ENCODE results near the gene CHD3.
A peak's percentile ranks its signal among the peaks of the same experiment; 100 is the strongest.

Gene CHD3

DNA sequence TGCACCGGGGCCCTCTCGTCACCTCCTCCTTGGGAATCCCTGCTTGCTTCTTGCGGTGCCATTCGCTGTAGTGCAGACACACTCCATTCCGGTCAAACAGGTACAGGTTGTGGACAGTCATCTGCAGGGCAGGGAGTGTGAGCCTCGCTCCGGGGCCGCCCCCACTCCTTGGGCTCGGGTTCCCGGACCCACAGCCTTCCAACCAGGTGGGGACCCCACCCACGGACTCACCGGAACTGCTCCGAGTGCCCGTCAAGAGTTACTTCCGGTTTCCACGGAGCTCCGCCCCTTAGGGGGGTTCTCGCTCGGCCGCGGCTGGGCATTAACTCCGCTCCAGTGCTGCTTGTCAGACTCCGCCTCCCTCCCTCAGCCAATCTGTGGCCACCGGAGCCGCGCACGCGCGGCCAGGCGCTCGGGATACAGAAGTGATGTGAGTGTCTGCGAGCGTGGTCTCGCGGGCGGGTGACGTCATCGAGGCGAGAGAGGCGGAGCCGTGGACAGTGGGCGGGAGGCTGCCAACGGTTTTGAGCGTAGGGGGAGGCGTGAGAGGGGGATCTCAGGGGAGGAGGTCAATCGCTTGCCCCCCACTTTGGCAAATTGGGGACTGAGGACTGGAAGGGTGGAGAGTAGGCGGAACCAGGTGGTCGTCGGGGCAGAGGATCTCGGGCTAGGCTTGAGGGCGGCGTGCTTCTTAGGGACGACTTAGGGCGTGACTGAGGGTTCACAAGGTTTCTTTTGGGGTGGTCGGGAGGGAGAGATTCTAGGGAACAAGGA, 43.3 kb downstream of the CHD3 start, which contains the start of the genes CNTROB and TRAPPC1:
Gene CNTROB, plus strand, starts transcription at position 498 of the 774 bp plus-strand sequence. CDS start 874 bp downstream, outside the sequence.
Gene TRAPPC1, minus strand, starts transcription at position 238 of the 774 bp plus-strand sequence. Its CDS starts 117 bp downstream, at position 121.
- Histone ChIP-seq H3K27ac (ENCODE audit: insufficient read depth, low read length, poor library complexity, severe bottlenecking) (peak within 1 kb of the TSS; percentile 89), H3K27me3 (replicated peaks; ENCODE audit: control insufficient read depth, insufficient read depth, low read length, poor library complexity, severe bottlenecking) (no peaks in the 10 kb centered on the region), H3K4me3 (ENCODE audit: insufficient read depth, low read depth, low read length, poor library complexity, severe bottlenecking) (peak within 1 kb of the TSS; percentile 94), H3K9me3 (ENCODE audit: control insufficient read depth, low read length) (no peaks in the 10 kb centered on the region), H3K4me1 (ENCODE audit: control insufficient read depth, insufficient read depth, low read length, poor library complexity, severe bottlenecking) (peaks cover 29% of the 10 kb centered on the region), H3K36me3 (ENCODE audit: control insufficient read depth, insufficient read depth, low read length) (peaks cover 16% of the 10 kb centered on the region)
- peak; percentile 99 for DNase-seq

DNA sequence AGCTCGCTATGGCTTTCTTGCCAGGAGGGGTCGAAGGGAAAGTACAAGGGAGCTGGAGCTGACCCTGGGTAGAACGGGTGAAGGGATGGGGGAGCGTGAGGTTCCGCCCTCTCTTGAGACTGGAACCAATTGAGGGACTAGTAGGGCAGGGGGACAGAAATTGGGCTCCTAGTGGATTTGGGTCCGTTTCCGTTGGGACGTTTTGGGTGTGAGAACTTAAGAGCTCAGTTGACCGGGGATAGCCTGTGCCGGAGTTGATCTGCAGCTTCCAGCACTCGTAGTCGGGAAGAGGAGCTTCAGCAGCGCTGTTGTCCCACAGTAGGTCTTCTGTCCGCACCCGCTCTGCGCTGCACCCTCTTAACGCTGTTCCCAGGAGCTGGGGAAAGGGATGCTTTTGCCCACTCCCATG, 43.9 kb downstream of the CHD3 start:
- no peaks in the 10 kb centered on the region for H3K9me3 ChIP-seq (ENCODE audit: control insufficient read depth, low read length)
- H3K36me3 ChIP-seq (ENCODE audit: control insufficient read depth, insufficient read depth, low read length) = peaks cover 18% of the 10 kb centered on the region
- peak in 1 of 3 donors; percentile 8 for DNase-seq
- H3K4me1 ChIP-seq (ENCODE audit: control insufficient read depth, insufficient read depth, low read length, poor library complexity, severe bottlenecking) = peaks cover 29% of the 10 kb centered on the region
- peak overlapping the region; percentile 89 for H3K27ac ChIP-seq (ENCODE audit: insufficient read depth, low read length, poor library complexity, severe bottlenecking)
- H3K4me3 ChIP-seq (ENCODE audit: insufficient read depth, low read depth, low read length, poor library complexity, severe bottlenecking) = peak overlapping the region; percentile 94
- H3K27me3 ChIP-seq (replicated peaks; ENCODE audit: control insufficient read depth, insufficient read depth, low read length, poor library complexity, severe bottlenecking) = no peaks in the 10 kb centered on the region

DNA sequence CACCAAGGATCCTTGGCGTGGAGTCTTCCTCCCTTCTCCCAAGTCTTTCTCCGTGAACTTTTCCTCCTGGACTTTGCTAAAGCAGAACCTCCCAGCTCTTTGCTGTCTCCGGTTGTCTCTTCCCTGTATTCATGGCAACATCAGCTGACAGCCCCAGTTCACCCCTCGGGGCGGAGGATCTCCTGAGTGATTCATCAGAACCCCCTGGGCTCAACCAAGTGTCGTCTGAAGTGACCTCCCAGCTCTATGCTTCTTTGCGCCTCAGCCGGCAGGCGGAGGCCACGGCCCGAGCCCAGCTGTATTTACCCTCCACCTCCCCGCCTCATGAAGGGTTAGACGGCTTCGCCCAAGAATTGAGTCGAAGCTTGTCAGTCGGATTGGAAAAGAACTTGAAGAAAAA, 44.4 kb downstream of the CHD3 start:
- Histone ChIP-seq H3K4me3 (ENCODE audit: insufficient read depth, low read depth, low read length, poor library complexity, severe bottlenecking) (peak overlapping the region; percentile 94), H3K36me3 (ENCODE audit: control insufficient read depth, insufficient read depth, low read length) (peaks cover 18% of the 10 kb centered on the region), H3K27me3 (replicated peaks; ENCODE audit: control insufficient read depth, insufficient read depth, low read length, poor library complexity, severe bottlenecking) (no peaks in the 10 kb centered on the region), H3K9me3 (ENCODE audit: control insufficient read depth, low read length) (no peaks in the 10 kb centered on the region), H3K27ac (ENCODE audit: insufficient read depth, low read length, poor library complexity, severe bottlenecking) (no peak overlapping the region), H3K4me1 (ENCODE audit: control insufficient read depth, insufficient read depth, low read length, poor library complexity, severe bottlenecking) (peaks cover 29% of the 10 kb centered on the region)
- no peak for DNase-seq

DNA sequence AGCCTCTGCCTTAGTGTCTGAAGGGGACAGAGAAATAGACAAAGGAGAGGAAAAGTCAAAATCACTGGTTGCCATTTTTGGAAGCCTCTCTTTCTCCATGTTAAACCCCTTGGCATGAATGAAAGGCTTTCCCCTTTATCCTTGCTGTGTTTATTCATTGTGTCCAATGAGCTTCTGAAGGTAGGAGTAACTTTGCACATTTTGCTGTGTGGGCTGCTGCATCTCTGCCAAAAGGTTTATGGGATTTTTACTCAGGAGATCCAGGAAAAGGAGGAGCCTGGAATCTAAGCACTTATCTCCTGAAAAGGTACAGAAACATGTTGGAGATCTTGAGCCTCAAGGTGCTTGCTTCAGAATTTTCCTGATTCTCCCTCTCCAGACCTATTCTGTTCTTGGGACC, 47.3 kb downstream of the CHD3 start:
- no peak for DNase-seq
- H3K9me3 ChIP-seq (ENCODE audit: control insufficient read depth, low read length) = no peaks in the 10 kb centered on the region
- peaks cover 14% of the 10 kb centered on the region for H3K4me1 ChIP-seq (ENCODE audit: control insufficient read depth, insufficient read depth, low read length, poor library complexity, severe bottlenecking)
- H3K27me3 ChIP-seq (replicated peaks; ENCODE audit: control insufficient read depth, insufficient read depth, low read length, poor library complexity, severe bottlenecking) = no peaks in the 10 kb centered on the region
- H3K4me3 ChIP-seq (ENCODE audit: insufficient read depth, low read depth, low read length, poor library complexity, severe bottlenecking) = no peak overlapping the region
- no peak overlapping the region for H3K27ac ChIP-seq (ENCODE audit: insufficient read depth, low read length, poor library complexity, severe bottlenecking)
- H3K36me3 ChIP-seq (ENCODE audit: control insufficient read depth, insufficient read depth, low read length) = peaks cover 11% of the 10 kb centered on the region

DNA sequence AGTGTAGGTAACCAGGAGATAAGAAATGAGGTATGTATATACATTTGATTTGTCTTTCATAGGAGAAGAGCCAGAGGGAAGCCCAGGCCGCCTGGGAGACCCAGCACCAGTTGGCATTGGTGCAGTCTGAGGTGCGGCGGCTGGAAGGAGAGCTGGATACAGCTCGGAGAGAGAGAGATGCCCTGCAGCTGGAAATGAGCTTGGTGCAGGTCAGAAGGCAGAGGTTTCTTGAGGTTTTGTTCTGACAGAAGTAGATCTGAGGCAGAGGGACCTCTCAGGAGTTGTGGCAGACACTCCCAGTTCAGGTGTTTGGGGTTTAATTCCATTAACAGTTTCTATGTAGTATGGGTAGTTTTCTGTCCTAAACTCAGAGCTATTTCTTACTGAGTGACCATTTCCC, 51.4 kb downstream of the CHD3 start:
- no peaks in the 10 kb centered on the region for H3K27me3 ChIP-seq (replicated peaks; ENCODE audit: control insufficient read depth, insufficient read depth, low read length, poor library complexity, severe bottlenecking)
- no peaks in the 10 kb centered on the region for H3K4me1 ChIP-seq (ENCODE audit: control insufficient read depth, insufficient read depth, low read length, poor library complexity, severe bottlenecking)
- no peaks in the 10 kb centered on the region for H3K9me3 ChIP-seq (ENCODE audit: control insufficient read depth, low read length)
- no peak for DNase-seq
- H3K4me3 ChIP-seq (ENCODE audit: insufficient read depth, low read depth, low read length, poor library complexity, severe bottlenecking) = no peak overlapping the region
- no peak overlapping the region for H3K27ac ChIP-seq (ENCODE audit: insufficient read depth, low read length, poor library complexity, severe bottlenecking)
- H3K36me3 ChIP-seq (ENCODE audit: control insufficient read depth, insufficient read depth, low read length) = peaks cover 33% of the 10 kb centered on the region

DNA sequence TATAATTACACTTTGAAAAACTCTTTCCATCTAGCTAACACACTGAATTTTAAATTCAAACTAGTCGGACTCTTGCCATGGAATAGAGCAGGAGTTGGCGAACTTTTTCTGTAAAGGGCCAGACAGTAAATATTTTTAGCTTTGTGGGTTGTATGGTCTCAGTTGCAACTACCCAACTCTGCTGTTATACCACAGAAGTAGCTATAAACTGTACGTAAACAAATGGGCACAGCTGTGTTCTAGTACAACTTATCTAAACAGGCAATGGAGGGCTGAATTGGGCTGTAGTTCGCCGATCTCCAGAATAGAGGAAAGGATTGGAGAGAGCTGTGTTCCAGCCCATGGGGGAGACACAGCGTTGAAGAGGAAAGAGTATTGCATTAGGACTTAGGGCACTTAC, 52.2 kb downstream of the CHD3 start:
- no peak overlapping the region for H3K4me3 ChIP-seq (ENCODE audit: insufficient read depth, low read depth, low read length, poor library complexity, severe bottlenecking)
- no peak overlapping the region for H3K27ac ChIP-seq (ENCODE audit: insufficient read depth, low read length, poor library complexity, severe bottlenecking)
- no peaks in the 10 kb centered on the region for H3K9me3 ChIP-seq (ENCODE audit: control insufficient read depth, low read length)
- peaks cover 38% of the 10 kb centered on the region for H3K36me3 ChIP-seq (ENCODE audit: control insufficient read depth, insufficient read depth, low read length)
- H3K27me3 ChIP-seq (replicated peaks; ENCODE audit: control insufficient read depth, insufficient read depth, low read length, poor library complexity, severe bottlenecking) = no peaks in the 10 kb centered on the region
- no peak for DNase-seq
- H3K4me1 ChIP-seq (ENCODE audit: control insufficient read depth, insufficient read depth, low read length, poor library complexity, severe bottlenecking) = no peaks in the 10 kb centered on the region

DNA sequence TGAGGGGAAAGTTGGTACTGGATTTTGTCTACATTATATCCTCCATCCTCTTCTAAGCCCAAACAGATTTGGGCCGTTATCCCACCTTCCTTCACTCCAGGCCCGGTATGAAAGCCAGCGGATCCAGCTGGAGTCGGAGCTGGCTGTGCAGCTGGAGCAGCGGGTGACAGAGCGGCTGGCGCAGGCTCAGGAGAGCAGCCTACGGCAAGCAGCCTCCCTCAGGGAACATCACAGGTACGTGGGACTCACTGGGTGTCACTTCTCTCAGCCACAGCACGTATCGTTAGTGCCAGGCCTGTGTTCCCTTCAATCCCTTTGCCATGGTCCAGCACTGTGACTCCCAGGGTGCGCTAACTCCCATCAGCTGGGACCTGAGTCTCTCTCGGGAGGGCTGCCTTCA, 54.7 kb downstream of the CHD3 start:
- Histone ChIP-seq H3K4me1 (ENCODE audit: control insufficient read depth, insufficient read depth, low read length, poor library complexity, severe bottlenecking) (no peaks in the 10 kb centered on the region), H3K27me3 (replicated peaks; ENCODE audit: control insufficient read depth, insufficient read depth, low read length, poor library complexity, severe bottlenecking) (no peaks in the 10 kb centered on the region), H3K4me3 (ENCODE audit: insufficient read depth, low read depth, low read length, poor library complexity, severe bottlenecking) (no peak overlapping the region), H3K36me3 (ENCODE audit: control insufficient read depth, insufficient read depth, low read length) (peaks cover 46% of the 10 kb centered on the region), H3K9me3 (ENCODE audit: control insufficient read depth, low read length) (no peaks in the 10 kb centered on the region), H3K27ac (ENCODE audit: insufficient read depth, low read length, poor library complexity, severe bottlenecking) (no peak overlapping the region)
- DNase-seq = no peak

DNA sequence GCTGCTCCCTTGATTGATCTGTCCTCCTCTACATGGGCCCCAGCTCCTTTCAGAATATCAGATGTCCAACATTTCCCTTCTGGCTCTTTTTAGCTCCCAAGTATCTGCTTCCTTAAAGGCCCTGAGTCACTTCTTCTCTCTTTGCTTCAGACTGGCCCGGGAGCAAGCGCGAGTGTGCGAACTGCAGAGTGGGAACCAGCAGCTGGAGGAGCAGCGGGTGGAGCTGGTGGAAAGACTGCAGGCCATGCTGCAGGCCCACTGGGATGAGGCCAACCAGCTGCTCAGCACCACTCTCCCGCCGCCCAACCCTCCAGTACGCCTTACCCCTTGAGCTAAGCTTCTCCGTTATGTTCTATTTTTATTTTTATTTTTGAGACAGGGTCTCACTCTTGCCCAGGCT, 55.7 kb downstream of the CHD3 start:
- no peak overlapping the region for H3K27ac ChIP-seq (ENCODE audit: insufficient read depth, low read length, poor library complexity, severe bottlenecking)
- no peaks in the 10 kb centered on the region for H3K9me3 ChIP-seq (ENCODE audit: control insufficient read depth, low read length)
- H3K4me3 ChIP-seq (ENCODE audit: insufficient read depth, low read depth, low read length, poor library complexity, severe bottlenecking) = no peak overlapping the region
- peaks cover 53% of the 10 kb centered on the region for H3K36me3 ChIP-seq (ENCODE audit: control insufficient read depth, insufficient read depth, low read length)
- DNase-seq = no peak
- no peaks in the 10 kb centered on the region for H3K27me3 ChIP-seq (replicated peaks; ENCODE audit: control insufficient read depth, insufficient read depth, low read length, poor library complexity, severe bottlenecking)
- no peaks in the 10 kb centered on the region for H3K4me1 ChIP-seq (ENCODE audit: control insufficient read depth, insufficient read depth, low read length, poor library complexity, severe bottlenecking)

DNA sequence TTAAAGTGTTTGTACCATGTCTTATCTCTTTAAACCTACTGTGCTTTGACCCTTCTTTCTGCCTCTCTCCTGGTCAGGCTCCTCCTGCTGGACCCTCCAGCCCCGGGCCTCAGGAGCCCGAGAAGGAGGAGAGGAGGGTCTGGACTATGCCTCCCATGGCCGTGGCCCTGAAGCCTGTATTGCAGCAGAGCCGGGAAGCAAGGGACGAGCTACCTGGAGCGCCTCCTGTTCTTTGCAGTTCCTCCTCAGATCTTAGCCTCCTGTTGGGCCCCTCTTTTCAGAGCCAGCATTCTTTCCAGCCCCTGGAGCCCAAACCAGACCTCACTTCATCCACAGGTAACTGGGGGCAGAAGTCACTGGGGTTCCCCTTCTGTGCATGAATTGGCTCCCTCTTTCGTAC, 57.1 kb downstream of the CHD3 start:
- Histone ChIP-seq H3K27ac (ENCODE audit: insufficient read depth, low read length, poor library complexity, severe bottlenecking) (no peak overlapping the region), H3K27me3 (replicated peaks; ENCODE audit: control insufficient read depth, insufficient read depth, low read length, poor library complexity, severe bottlenecking) (no peaks in the 10 kb centered on the region), H3K4me1 (ENCODE audit: control insufficient read depth, insufficient read depth, low read length, poor library complexity, severe bottlenecking) (no peaks in the 10 kb centered on the region), H3K36me3 (ENCODE audit: control insufficient read depth, insufficient read depth, low read length) (peaks cover 53% of the 10 kb centered on the region), H3K4me3 (ENCODE audit: insufficient read depth, low read depth, low read length, poor library complexity, severe bottlenecking) (no peak overlapping the region), H3K9me3 (ENCODE audit: control insufficient read depth, low read length) (no peaks in the 10 kb centered on the region)
- no peak for DNase-seq

DNA sequence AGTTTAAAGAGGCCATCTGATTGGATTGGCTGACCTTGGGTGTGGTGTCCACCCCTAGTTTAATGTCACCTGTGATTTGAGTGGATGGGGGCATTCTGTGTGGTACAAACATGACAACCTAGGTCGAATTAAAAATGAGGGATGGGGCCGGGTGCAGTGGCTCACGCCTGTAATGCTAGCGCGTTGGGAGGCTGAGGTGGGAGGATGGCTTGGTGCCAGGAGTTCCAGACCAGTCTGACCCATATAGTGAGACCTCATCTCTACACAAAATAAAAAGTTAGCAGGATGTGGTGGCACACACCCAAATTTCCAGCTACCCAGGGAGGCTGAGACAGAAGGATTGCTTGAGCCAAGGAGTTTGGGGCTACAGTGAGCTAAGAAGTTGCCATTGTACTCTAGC, 57.9 kb downstream of the CHD3 start:
- no peaks in the 10 kb centered on the region for H3K27me3 ChIP-seq (replicated peaks; ENCODE audit: control insufficient read depth, insufficient read depth, low read length, poor library complexity, severe bottlenecking)
- H3K36me3 ChIP-seq (ENCODE audit: control insufficient read depth, insufficient read depth, low read length) = peaks cover 53% of the 10 kb centered on the region
- no peaks in the 10 kb centered on the region for H3K4me1 ChIP-seq (ENCODE audit: control insufficient read depth, insufficient read depth, low read length, poor library complexity, severe bottlenecking)
- H3K4me3 ChIP-seq (ENCODE audit: insufficient read depth, low read depth, low read length, poor library complexity, severe bottlenecking) = no peak overlapping the region
- DNase-seq = no peak
- H3K27ac ChIP-seq (ENCODE audit: insufficient read depth, low read length, poor library complexity, severe bottlenecking) = no peak overlapping the region
- H3K9me3 ChIP-seq (ENCODE audit: control insufficient read depth, low read length) = no peaks in the 10 kb centered on the region
